ENCODE results near the gene NVL.
"Not testable (repeated sequence)": the region's sequence is repeated elsewhere in the genome, so short reads cannot be mapped to it uniquely, and the experiment has no call there.

Gene NVL

GRCh38 chr1:224333939-224334786, 4.2 kb upstream of the NVL start:
- no peak for DNase-seq

GRCh38 chr1:224333309-224333926, 3.4 kb upstream of the NVL start:
- no peak for DNase-seq

- no peak for DNase-seq
Measured at GRCh38 chr1:224331824-224332223, 1.9 kb upstream of the NVL start.

GRCh38 chr1:224331326-224331725, 1.4 kb upstream of the NVL start:
- no peak for DNase-seq

- no peak for DNase-seq
Measured at GRCh38 chr1:224329484-224329841, 509 bp downstream of the NVL start.

- no peak for DNase-seq
Measured at GRCh38 chr1:224328644-224329043, 1.3 kb downstream of the NVL start.

- DNase-seq: no peak
Measured at GRCh38 chr1:224325959-224326358, 4.0 kb downstream of the NVL start.

- DNase-seq: no peak
Measured at GRCh38 chr1:224321706-224322105, 8.3 kb downstream of the NVL start.

- no peak for DNase-seq
Measured at GRCh38 chr1:224317383-224318045, 12.5 kb downstream of the NVL start.

- DNase-seq: no peak
Measured at GRCh38 chr1:224312025-224312424, 17.9 kb downstream of the NVL start.

- not testable (repeated sequence) for DNase-seq
Measured at GRCh38 chr1:224311503-224311902, 18.5 kb downstream of the NVL start.

GRCh38 chr1:224308064-224308463, 21.9 kb downstream of the NVL start:
- no peak for DNase-seq

GRCh38 chr1:224304767-224305166, 25.2 kb downstream of the NVL start:
- no peak for DNase-seq

- no peak for DNase-seq
Measured at GRCh38 chr1:224302947-224303346, 27.0 kb downstream of the NVL start.

- DNase-seq: no peak
Measured at GRCh38 chr1:224301391-224301790, 28.6 kb downstream of the NVL start.

GRCh38 chr1:224300346-224300745, 29.6 kb downstream of the NVL start:
- no peak for DNase-seq

GRCh38 chr1:224298346-224299330, 31.3 kb downstream of the NVL start:
- no peak for DNase-seq

GRCh38 chr1:224294775-224295174, 35.2 kb downstream of the NVL start:
- DNase-seq: no peak

GRCh38 chr1:224292419-224292818, 37.6 kb downstream of the NVL start:
- no peak for DNase-seq

- no peak for DNase-seq
Measured at GRCh38 chr1:224289396-224289795, 40.6 kb downstream of the NVL start.

- no peak for DNase-seq
Measured at GRCh38 chr1:224287714-224288113, 42.3 kb downstream of the NVL start.

GRCh38 chr1:224282140-224282539, 47.8 kb downstream of the NVL start:
- DNase-seq: no peak

All from activated CD4-positive, alpha-beta T cell treated with anti-CD3 and anti-CD28 coated beads, Interleukin-2, amount 50 U/mL, for 1 hour (primary cell).